Measurements from ENCODE around the gene ENO4. TPM values are rescaled to one million over a fixed set of nuclear protein-coding genes. Genes with fewer than 3 reads are reported as not detected.

Gene ENO4
- total RNA-seq, 1 experiment from 2014 or later: not detected

DNA sequence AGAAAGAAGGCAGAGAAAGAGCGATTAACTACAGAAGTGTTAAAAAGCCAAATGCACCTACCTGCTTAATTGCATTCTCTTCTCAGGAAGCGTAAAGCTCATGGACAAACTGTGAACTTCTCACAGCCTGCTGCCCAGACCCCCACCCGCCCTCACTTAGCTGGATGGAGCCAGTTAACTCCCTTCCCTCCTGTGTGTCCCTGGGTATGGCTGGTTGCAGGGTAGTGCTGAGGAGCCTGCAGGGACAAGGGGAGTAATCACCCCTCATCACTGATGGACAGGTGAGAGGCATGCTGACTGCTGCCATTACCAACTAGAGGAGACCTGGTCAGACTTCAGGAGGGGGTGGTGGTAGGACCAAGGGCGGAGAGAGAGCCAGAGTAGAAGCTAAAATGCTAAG is 37.5 kb downstream of the ENO4 start:
- peaks cover 57% of the 10 kb centered on the region for H3K36me3 Mint-ChIP-seq (ENCODE audit: insufficient read depth, unreplicated experiment)
- H3K27ac Mint-ChIP-seq (ENCODE audit: unreplicated experiment): no peak overlapping the region
- Histone ChIP-seq H3K4me3 (ENCODE audit: low read depth, low read length) (no peak overlapping the region), H3K27me3 (replicated peaks; ENCODE audit: control insufficient read depth, insufficient read depth, low read length) (no peaks in the 10 kb centered on the region), H3K4me1 (peaks cover 16% of the 10 kb centered on the region), H3K36me3 (ENCODE audit: control insufficient read depth, insufficient read depth, low read length) (peaks cover 3% of the 10 kb centered on the region), H3K9me3 (no peaks in the 10 kb centered on the region)
- no TSS peak for BruUV-seq (replicated peaks)
- CTCF ChIA-PET: no interaction called here
- no peaks in the 10 kb centered on the region for H3K9me3 Mint-ChIP-seq (ENCODE audit: unreplicated experiment)
- no peaks in the 10 kb centered on the region for H3K27me3 Mint-ChIP-seq (ENCODE audit: insufficient read depth, unreplicated experiment)
- POLR2A ChIA-PET: interaction anchor here (0.6 to 0.7 kb wide), 2 partner anchors 38 to 70 kb away, joined by 6 to 9 read pairs; partner anchors contain the start of gene ENO4
- H3K4me3 Mint-ChIP-seq (ENCODE audit: unreplicated experiment): no peak overlapping the region
- intact Hi-C loops (cut with micrococcal nuclease; ENCODE audit: unreplicated experiment): loop anchor here (5.0 to 10.0 kb wide), 2 partner anchors 89 to 188 kb away; no protein-coding TSS in a partner anchor
- DNase-seq: no peak
- peaks cover 19% of the 10 kb centered on the region for H3K4me1 Mint-ChIP-seq (ENCODE audit: low read depth, unreplicated experiment)
- TF ChIP-seq, protein P1, sequence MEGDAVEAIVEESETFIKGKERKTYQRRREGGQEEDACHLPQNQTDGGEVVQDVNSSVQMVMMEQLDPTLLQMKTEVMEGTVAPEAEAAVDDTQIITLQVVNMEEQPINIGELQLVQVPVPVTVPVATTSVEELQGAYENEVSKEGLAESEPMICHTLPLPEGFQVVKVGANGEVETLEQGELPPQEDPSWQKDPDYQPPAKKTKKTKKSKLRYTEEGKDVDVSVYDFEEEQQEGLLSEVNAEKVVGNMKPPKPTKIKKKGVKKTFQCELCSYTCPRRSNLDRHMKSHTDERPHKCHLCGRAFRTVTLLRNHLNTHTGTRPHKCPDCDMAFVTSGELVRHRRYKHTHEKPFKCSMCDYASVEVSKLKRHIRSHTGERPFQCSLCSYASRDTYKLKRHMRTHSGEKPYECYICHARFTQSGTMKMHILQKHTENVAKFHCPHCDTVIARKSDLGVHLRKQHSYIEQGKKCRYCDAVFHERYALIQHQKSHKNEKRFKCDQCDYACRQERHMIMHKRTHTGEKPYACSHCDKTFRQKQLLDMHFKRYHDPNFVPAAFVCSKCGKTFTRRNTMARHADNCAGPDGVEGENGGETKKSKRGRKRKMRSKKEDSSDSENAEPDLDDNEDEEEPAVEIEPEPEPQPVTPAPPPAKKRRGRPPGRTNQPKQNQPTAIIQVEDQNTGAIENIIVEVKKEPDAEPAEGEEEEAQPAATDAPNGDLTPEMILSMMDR (IDR thresholded peaks at IDR 0.05; ENCODE audit: insufficient read depth in 1 of 2, low read depth in 1 of 2, low read length in 1 of 2, severe bottlenecking in 1 of 2, unreplicated experiment in 1 of 2): no peak

DNA sequence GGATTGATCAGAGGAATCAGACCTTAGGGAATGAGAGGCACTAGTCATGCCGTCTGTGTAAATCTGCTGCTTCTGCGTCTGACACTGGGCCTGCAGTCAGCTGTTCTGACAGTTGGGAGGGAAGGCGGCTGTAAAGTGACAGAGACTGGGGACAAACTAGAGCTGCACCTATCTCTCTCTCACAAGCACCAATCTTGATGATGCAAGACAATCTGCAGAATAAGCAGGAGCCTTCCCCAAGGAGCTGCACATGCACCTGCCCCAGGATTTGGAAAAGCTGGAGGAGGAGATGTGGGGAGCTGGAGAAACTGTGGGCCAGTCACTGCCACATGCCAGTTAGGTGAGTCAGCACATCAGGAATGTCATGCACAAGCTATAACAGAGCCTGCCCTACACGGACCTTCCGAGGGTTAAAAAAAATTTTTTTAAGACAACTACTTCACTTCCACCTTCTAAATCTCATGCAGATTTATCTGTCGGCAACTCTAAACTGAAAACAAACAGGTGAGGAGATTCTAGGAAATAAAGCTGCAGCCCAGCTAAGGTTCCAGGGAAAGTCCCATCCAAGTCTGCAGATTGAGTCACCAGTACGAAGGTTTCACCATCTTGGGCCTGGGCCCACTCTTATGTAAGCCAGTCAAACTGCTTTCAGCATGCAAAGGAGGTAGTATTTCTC is 39.2 kb downstream of the ENO4 start:
- H3K4me1 ChIP-seq: peaks cover 16% of the 10 kb centered on the region
- TF ChIP-seq, protein P1 (IDR thresholded peaks at IDR 0.05; ENCODE audit: insufficient read depth in 1 of 2, low read depth in 1 of 2, low read length in 1 of 2, severe bottlenecking in 1 of 2, unreplicated experiment in 1 of 2): no peak
- peak; percentile 49 to 60 for DNase-seq
- peak overlapping the region; percentile 51 for H3K27ac Mint-ChIP-seq (ENCODE audit: unreplicated experiment)
- CTCF ChIA-PET: interaction anchor here (0.7 to 1.6 kb wide), 4 partner anchors 9 to 287 kb away, joined by 3 to 10 read pairs (median 4); no protein-coding TSS in a partner anchor
- no peaks in the 10 kb centered on the region for H3K9me3 Mint-ChIP-seq (ENCODE audit: unreplicated experiment)
- no peak overlapping the region for H3K4me3 ChIP-seq (ENCODE audit: low read depth, low read length)
- POLR2A ChIA-PET: interaction anchor here (0.5 kb wide), 1 partner anchor 39 kb away, joined by 3 read pairs; the partner anchor contains the start of gene ENO4
- H3K36me3 ChIP-seq (ENCODE audit: control insufficient read depth, insufficient read depth, low read length): peaks cover 3% of the 10 kb centered on the region
- no peak overlapping the region for H3K4me3 Mint-ChIP-seq (ENCODE audit: unreplicated experiment)
- H3K27me3 ChIP-seq (replicated peaks; ENCODE audit: control insufficient read depth, insufficient read depth, low read length): no peaks in the 10 kb centered on the region
- no TSS peak for BruUV-seq (replicated peaks)
- H3K4me1 Mint-ChIP-seq (ENCODE audit: low read depth, unreplicated experiment): peaks cover 19% of the 10 kb centered on the region
- intact Hi-C loops (cut with micrococcal nuclease; ENCODE audit: unreplicated experiment): loop anchor here (5.0 to 10.0 kb wide), 2 partner anchors 91 to 186 kb away; no protein-coding TSS in a partner anchor
- H3K36me3 Mint-ChIP-seq (ENCODE audit: insufficient read depth, unreplicated experiment): peaks cover 68% of the 10 kb centered on the region
- H3K9me3 ChIP-seq: no peaks in the 10 kb centered on the region
- no peaks in the 10 kb centered on the region for H3K27me3 Mint-ChIP-seq (ENCODE audit: insufficient read depth, unreplicated experiment)

DNA sequence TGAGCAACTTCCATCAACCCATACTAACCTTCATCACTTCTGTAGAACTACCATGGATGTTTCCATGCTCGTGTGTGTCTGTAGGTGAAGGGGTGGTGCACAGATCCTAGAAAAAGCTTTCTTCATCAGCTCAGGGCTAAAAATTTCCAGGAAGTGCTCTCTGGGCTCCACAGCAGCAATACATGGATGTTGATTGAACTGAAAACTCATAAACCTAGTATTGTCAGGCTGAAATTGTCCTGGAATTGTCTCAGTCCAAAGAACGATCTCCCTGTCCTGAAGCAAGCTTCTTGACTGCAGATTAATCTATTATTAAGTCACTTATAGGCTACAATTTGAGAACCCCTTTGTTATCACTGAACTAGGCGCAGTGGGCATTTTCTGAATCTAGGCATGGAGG is 39.8 kb downstream of the ENO4 start:
- POLR2A ChIA-PET: no interaction called here
- H3K36me3 Mint-ChIP-seq (ENCODE audit: insufficient read depth, unreplicated experiment): peaks cover 70% of the 10 kb centered on the region
- H3K9me3 Mint-ChIP-seq (ENCODE audit: unreplicated experiment): no peaks in the 10 kb centered on the region
- peaks cover 16% of the 10 kb centered on the region for H3K4me1 ChIP-seq
- H3K27ac Mint-ChIP-seq (ENCODE audit: unreplicated experiment): peak overlapping the region; percentile 51
- TF ChIP-seq, protein P1 (IDR thresholded peaks at IDR 0.05; ENCODE audit: insufficient read depth in 1 of 2, low read depth in 1 of 2, low read length in 1 of 2, severe bottlenecking in 1 of 2, unreplicated experiment in 1 of 2): no peak
- H3K4me3 Mint-ChIP-seq (ENCODE audit: unreplicated experiment): no peak overlapping the region
- H3K9me3 ChIP-seq: no peaks in the 10 kb centered on the region
- BruUV-seq (replicated peaks): no TSS peak
- peaks cover 3% of the 10 kb centered on the region for H3K36me3 ChIP-seq (ENCODE audit: control insufficient read depth, insufficient read depth, low read length)
- no peaks in the 10 kb centered on the region for H3K27me3 Mint-ChIP-seq (ENCODE audit: insufficient read depth, unreplicated experiment)
- H3K27me3 ChIP-seq (replicated peaks; ENCODE audit: control insufficient read depth, insufficient read depth, low read length): no peaks in the 10 kb centered on the region
- DNase-seq: no peak
- H3K4me1 Mint-ChIP-seq (ENCODE audit: low read depth, unreplicated experiment): peaks cover 19% of the 10 kb centered on the region
- H3K4me3 ChIP-seq (ENCODE audit: low read depth, low read length): no peak overlapping the region
- intact Hi-C loops (cut with micrococcal nuclease; ENCODE audit: unreplicated experiment): loop anchor here (5.0 to 10.0 kb wide), 2 partner anchors 92 to 186 kb away; no protein-coding TSS in a partner anchor
- CTCF ChIA-PET: interaction anchor here (0.7 to 1.6 kb wide), 4 partner anchors 10 to 286 kb away, joined by 3 to 10 read pairs (median 4); no protein-coding TSS in a partner anchor
